Activated naive CD8-positive, alpha-beta T cell treated with anti-CD3 and anti-CD28 coated beads, Interleukin-2, amount 10 ng/mL, durations not matched to agents 7 days and 5 days (primary cell): ENCODE measurements around the gene ARMC12. TPM values are rescaled to one million over a fixed set of nuclear protein-coding genes. Genes with fewer than 3 reads are reported as not detected.

Experiments used
- ATAC-seq: fragments of 150-1000 bp; cut with Tn5 transposase; one replicate; pipeline ENCODE4 v1.10.0; 2021; ENCODE audit warnings: low read depth, moderate library complexity
- POLR2A ChIA-PET: fragments of 350-600 bp; sonication (Branson Sonifier 250); formaldehyde crosslinking; loops from one replicate; lab custom pipeline; 2021; ENCODE audit warnings: antibody characterized with exemption; lab: Charles Lee
- DNase-seq: peaks from one replicate; pipeline ENCODE4 v3.0.0; 2021
- H3K27ac Mint-ChIP-seq: one replicate; pipeline ENCODE4 v1.8.0; 2022; ENCODE audit warnings: mild to moderate bottlenecking, mixed read lengths
- H3K27me3 Mint-ChIP-seq: one replicate; pipeline ENCODE4 v1.8.0; 2022; ENCODE audit warnings: mild to moderate bottlenecking, moderate library complexity, mixed read lengths
- H3K36me3 Mint-ChIP-seq: one replicate; pipeline ENCODE4 v1.8.0; 2021; ENCODE audit warnings: mild to moderate bottlenecking, mixed read lengths
- H3K4me1 Mint-ChIP-seq: one replicate; pipeline ENCODE4 v1.8.0; 2021; ENCODE audit warnings: mixed read lengths
- H3K4me3 Mint-ChIP-seq: one replicate; pipeline ENCODE4 v1.8.0; 2022; ENCODE audit warnings: mild to moderate bottlenecking, moderate library complexity, mixed read lengths
- H3K9me3 Mint-ChIP-seq: one replicate; pipeline ENCODE4 v1.8.0; 2021; ENCODE audit warnings: mixed read lengths
- total RNA-seq, 2 experiments: library from RNA; stranded (reverse); gene quantifications; one replicate each; pipeline ENCODE4 v1.2.3, GENCODE V29; 2021

The ARMC12 gene
- total RNA-seq, 2 experiments from 2014 or later = 0.85 to 0.97 TPM

DNA sequence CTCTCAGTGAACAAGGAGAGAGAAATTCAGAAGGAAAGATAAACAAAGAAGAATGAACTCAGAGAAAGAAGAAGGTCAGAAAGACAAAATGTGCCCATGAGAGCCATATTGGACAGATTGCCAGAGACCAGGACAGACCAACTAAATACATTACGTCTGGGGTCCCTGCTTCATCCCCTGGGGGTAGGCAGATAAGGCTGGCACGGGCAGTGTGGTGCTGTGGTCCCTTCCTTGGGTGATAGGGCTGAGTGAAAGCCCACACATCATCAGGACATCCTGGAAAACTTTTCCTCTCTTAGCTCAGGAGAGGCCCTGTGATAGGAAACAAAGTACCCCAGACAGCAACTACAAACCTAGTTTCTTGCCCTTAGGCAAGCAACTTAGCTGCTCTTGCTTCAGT is 13.2 kb upstream of the ARMC12 start:
- no peak for ATAC-seq
- POLR2A ChIA-PET = interaction anchor here (0.9 to 1.5 kb wide), 2 partner anchors 10 to 55 kb away, joined by 3 to 4 read pairs; no protein-coding TSS in a partner anchor
- Mint-ChIP-seq H3K27ac (no peak overlapping the region), H3K36me3 (no peaks in the 10 kb centered on the region), H3K4me3 (no peak overlapping the region), H3K27me3 (no peaks in the 10 kb centered on the region), H3K9me3 (no peaks in the 10 kb centered on the region), H3K4me1 (peaks cover 52% of the 10 kb centered on the region)
- DNase-seq = no peak

GRCh38 chr6:35724059-35724458 is 12.8 kb upstream of the ARMC12 start:
- ATAC-seq = no peak
- Mint-ChIP-seq H3K36me3 (no peaks in the 10 kb centered on the region), H3K27ac (no peak overlapping the region), H3K9me3 (no peaks in the 10 kb centered on the region), H3K4me1 (peaks cover 51% of the 10 kb centered on the region), H3K27me3 (no peaks in the 10 kb centered on the region), H3K4me3 (no peak overlapping the region)
- DNase-seq = no peak
- POLR2A ChIA-PET = interaction anchor here (0.9 to 1.5 kb wide), 2 partner anchors 11 to 55 kb away, joined by 3 to 4 read pairs; no protein-coding TSS in a partner anchor

DNA sequence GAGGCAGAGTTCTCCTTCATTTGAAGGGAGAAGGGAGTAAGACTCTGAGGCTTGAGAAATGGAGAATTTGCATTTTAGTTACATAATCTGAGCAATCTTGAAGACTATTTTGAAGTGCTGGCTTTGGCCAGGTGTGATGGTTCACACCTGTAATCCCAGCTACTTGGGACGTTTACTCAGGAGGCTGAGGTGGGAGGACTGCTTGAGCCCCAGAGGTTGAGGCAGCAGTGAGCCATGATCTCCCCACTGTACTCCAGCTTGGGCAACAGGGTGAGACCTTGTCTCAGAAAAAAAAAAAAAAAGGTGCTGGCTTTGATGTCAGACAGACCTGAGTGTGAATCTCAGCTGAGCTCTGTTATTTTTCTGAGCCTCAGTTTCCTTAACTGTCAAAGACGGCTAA is 12.4 kb upstream of the ARMC12 start:
- Mint-ChIP-seq H3K4me3 (no peak overlapping the region), H3K36me3 (no peaks in the 10 kb centered on the region), H3K4me1 (peaks cover 51% of the 10 kb centered on the region), H3K27ac (no peak overlapping the region), H3K27me3 (no peaks in the 10 kb centered on the region), H3K9me3 (no peaks in the 10 kb centered on the region)
- DNase-seq (no peak), ATAC-seq (no peak)
- POLR2A ChIA-PET = interaction anchor here (0.9 to 1.5 kb wide), 2 partner anchors 11 to 56 kb away, joined by 3 to 4 read pairs; no protein-coding TSS in a partner anchor

DNA sequence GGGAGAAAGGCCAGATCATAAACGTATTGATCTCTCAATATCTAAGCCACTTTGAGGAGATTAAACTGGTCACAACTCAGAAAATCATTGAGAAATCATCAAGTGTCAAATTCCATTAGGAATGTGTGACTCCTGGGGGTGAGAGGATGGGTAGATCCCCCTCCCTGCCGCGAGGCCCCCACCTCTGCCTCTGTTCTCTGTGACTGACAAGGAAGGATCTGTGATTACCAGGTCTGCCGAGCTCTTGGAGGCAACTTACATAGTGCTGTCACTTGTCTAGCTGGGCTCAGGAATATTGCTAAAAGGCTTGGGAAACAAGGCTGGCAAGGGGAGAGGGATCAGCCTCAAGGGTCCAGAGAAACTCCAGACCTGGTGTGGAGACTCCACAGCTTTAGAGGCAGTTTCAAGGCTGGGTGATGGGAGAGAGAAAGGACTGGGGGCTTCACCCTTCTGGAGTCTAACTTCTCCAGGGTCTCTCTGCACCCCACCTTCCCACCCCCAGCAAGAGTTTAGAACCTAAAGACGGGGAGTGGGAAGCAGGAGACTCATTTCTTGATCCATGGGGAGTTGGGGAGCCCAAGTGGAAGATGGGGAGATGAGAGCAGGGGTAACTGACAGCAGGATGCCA is 11.6 kb upstream of the ARMC12 start:
- H3K27me3 Mint-ChIP-seq = no peaks in the 10 kb centered on the region
- no peaks in the 10 kb centered on the region for H3K9me3 Mint-ChIP-seq
- no peak for DNase-seq
- peaks cover 51% of the 10 kb centered on the region for H3K4me1 Mint-ChIP-seq
- no peak for ATAC-seq
- H3K27ac Mint-ChIP-seq = no peak overlapping the region
- peak overlapping the region; percentile 31 for H3K4me3 Mint-ChIP-seq
- POLR2A ChIA-PET = interaction anchor here (1.2 to 1.9 kb wide), 2 partner anchors 9 to 41 kb away, joined by 3 to 4 read pairs; no protein-coding TSS in a partner anchor
- no peaks in the 10 kb centered on the region for H3K36me3 Mint-ChIP-seq

DNA sequence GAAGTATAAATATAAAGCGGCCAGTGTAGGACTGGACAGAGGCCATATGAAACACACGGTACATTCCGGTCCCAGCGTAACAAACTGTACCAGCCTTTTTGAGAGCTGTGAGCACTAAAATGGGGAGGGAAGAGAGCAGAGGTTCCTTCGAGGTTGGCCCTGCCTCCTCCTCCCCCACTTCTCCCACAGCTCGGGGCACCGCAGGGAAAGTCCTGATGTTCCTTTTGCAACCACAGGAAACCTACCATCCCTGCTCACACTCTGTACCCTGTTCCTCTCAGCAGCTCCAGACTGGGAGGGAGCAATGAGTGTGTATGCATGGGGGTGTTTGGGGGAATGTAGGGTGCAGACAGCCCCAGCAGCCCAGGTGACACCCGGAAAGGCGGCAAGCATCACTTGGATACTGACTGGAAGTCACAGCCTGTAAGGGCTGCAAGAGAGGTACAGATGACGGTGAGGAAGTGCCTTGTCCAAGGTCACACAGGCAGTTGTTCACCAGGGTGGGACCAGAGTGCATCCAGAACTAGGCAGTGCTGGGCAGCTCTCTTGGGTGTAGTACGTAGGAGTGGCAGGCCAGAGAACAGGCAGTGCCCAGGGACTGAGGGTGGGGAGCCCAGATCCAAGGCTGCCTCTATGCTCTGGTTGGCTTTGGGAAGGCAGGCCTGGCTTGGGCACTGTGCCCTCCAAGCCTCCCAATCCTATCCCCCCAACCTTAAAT is 11.0 kb upstream of the ARMC12 start:
- Mint-ChIP-seq H3K4me3 (peak overlapping the region; percentile 89), H3K27me3 (no peaks in the 10 kb centered on the region), H3K36me3 (no peaks in the 10 kb centered on the region), H3K4me1 (peaks cover 51% of the 10 kb centered on the region), H3K9me3 (no peaks in the 10 kb centered on the region), H3K27ac (peak overlapping the region; percentile 83)
- POLR2A ChIA-PET = interaction anchor here (0.9 to 3.1 kb wide), 5 partner anchors 9 to 102 kb away, joined by 3 to 13 read pairs (median 4); partner anchors contain the start of gene FKBP5
- ATAC-seq (no peak), DNase-seq (peak; percentile 50)

GRCh38 chr6:35727231-35727934 is 9.4 kb upstream of the ARMC12 start:
- peak; percentile 6 for ATAC-seq
- Mint-ChIP-seq H3K36me3 (no peaks in the 10 kb centered on the region), H3K4me1 (peaks cover 55% of the 10 kb centered on the region)

GRCh38 chr6:35727935-35728682 is 8.7 kb upstream of the ARMC12 start:
- peaks cover 63% of the 10 kb centered on the region for H3K4me1 Mint-ChIP-seq
- H3K4me3 Mint-ChIP-seq = peak overlapping the region; percentile 89
- no peaks in the 10 kb centered on the region for H3K9me3 Mint-ChIP-seq
- DNase-seq (peak; percentile 89), ATAC-seq (peak; percentile 51)
- no peaks in the 10 kb centered on the region for H3K36me3 Mint-ChIP-seq
- POLR2A ChIA-PET = interaction anchor here (0.5 to 3.1 kb wide), 12 partner anchors 8 to 610 kb away, joined by 3 to 25 read pairs (median 5); partner anchors contain the start of gene FKBP5
- no peaks in the 10 kb centered on the region for H3K27me3 Mint-ChIP-seq
- peak overlapping the region; percentile 99 for H3K27ac Mint-ChIP-seq

More at GRCh38 chr6:35727231-35727934, 9.4 kb upstream of the ARMC12 start:
- Mint-ChIP-seq H3K27me3 (no peaks in the 10 kb centered on the region), H3K9me3 (no peaks in the 10 kb centered on the region), H3K27ac (peak overlapping the region; percentile 83), H3K4me3 (peak overlapping the region; percentile 89)
- POLR2A ChIA-PET = interaction anchor here (0.6 to 3.1 kb wide), 11 partner anchors 9 to 431 kb away, joined by 3 to 25 read pairs (median 5); partner anchors contain the start of gene FKBP5
- no peak for DNase-seq

GRCh38 chr6:35728683-35729678 is 7.9 kb upstream of the ARMC12 start:
- H3K9me3 Mint-ChIP-seq = no peaks in the 10 kb centered on the region
- ATAC-seq = no peak

GRCh38 chr6:35729722-35730121 is 7.1 kb upstream of the ARMC12 start:
- no peak for DNase-seq
- POLR2A ChIA-PET = interaction anchor here (2.6 to 3.3 kb wide), 2 partner anchors 60 to 63 kb away, joined by 11 to 19 read pairs; no protein-coding TSS in a partner anchor
- no peak for ATAC-seq
- Mint-ChIP-seq H3K9me3 (no peaks in the 10 kb centered on the region), H3K4me1 (peaks cover 64% of the 10 kb centered on the region), H3K4me3 (peak overlapping the region; percentile 41), H3K36me3 (no peaks in the 10 kb centered on the region), H3K27ac (peak overlapping the region; percentile 99), H3K27me3 (no peaks in the 10 kb centered on the region)

More at GRCh38 chr6:35728683-35729678, 7.9 kb upstream of the ARMC12 start:
- POLR2A ChIA-PET = interaction anchor here (0.5 to 3.1 kb wide), 7 partner anchors 16 to 609 kb away, joined by 3 to 25 read pairs (median 6); partner anchors contain the start of gene FKBP5
- Mint-ChIP-seq H3K27me3 (no peaks in the 10 kb centered on the region), H3K4me3 (peak overlapping the region; percentile 89), H3K27ac (peak overlapping the region; percentile 99), H3K4me1 (peaks cover 64% of the 10 kb centered on the region), H3K36me3 (no peaks in the 10 kb centered on the region)
- peak; percentile 61 for DNase-seq

DNA sequence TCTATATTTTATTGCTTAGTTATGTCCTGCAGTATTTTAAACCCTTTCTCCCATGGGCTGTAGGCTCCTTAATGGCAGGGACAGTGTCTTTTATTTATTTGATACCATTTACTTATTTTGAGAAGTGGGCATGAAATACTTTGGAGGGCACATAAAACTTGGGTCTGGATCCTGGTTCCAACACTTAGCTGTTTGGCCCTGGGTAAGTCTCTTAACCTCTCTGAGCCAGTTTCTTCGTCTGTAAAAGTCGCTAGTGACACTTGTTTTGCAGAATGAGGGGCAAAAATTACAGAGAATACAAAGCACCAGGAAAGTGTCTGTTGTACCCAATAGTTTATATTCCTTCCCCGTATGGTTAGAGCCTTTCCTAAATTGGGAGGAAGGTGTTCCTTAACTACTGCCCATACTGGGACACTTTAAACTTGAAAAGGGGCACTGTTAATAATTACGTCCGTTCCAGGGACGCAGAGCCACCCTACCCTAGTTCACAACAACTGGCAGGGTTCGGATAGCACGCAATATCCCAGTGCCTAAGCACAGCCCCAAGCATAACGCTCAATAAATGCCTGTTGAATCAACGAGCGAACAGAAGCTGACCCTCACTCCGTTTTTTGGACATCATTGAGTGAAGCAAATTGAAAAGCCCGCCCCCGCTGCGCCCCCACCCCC is 6.0 kb upstream of the ARMC12 start:
- peak overlapping the region; percentile 88 for H3K4me3 Mint-ChIP-seq
- POLR2A ChIA-PET = interaction anchor here (0.6 to 3.3 kb wide), 11 partner anchors 12 to 280 kb away, joined by 3 to 19 read pairs (median 5); no protein-coding TSS in a partner anchor
- no peak for DNase-seq

DNA sequence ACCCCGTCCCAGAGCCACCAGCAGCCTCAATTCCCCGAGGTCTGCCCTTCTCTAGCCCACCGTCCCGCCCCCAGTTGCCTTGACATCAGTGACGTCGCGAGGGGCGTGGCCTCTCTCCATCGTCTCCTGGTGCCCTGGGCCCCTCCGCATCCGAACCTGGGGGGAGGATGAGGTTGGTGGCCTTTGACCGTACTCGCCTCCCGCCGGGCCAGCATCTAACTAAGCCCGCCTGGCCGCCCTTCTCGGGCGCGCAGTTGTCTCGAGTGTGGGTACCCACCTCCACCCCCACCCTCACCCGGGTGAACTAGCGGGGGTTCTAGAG is 5.5 kb upstream of the ARMC12 start:
- ATAC-seq (peak; percentile 44), DNase-seq (peak; percentile 98)
- Mint-ChIP-seq H3K36me3 (no peaks in the 10 kb centered on the region), H3K4me1 (peaks cover 55% of the 10 kb centered on the region), H3K4me3 (peak overlapping the region; percentile 88), H3K9me3 (no peaks in the 10 kb centered on the region), H3K27me3 (no peaks in the 10 kb centered on the region), H3K27ac (peak overlapping the region; percentile 99)
- POLR2A ChIA-PET = interaction anchor here (0.9 to 3.3 kb wide), 12 partner anchors 13 to 430 kb away, joined by 3 to 19 read pairs (median 5); no protein-coding TSS in a partner anchor

More for the DNA sequence above, 6.0 kb upstream of the ARMC12 start:
- H3K36me3 Mint-ChIP-seq = no peaks in the 10 kb centered on the region
- H3K27ac Mint-ChIP-seq = peak overlapping the region; percentile 99
- H3K4me1 Mint-ChIP-seq = peaks cover 56% of the 10 kb centered on the region
- H3K9me3 Mint-ChIP-seq = no peaks in the 10 kb centered on the region
- peak; percentile 5 for ATAC-seq
- H3K27me3 Mint-ChIP-seq = no peaks in the 10 kb centered on the region
